DND-41 (cell line): ENCODE results near the gene MRAP2.

Experiments
- ATAC-seq: fragments of 200-7000 bp; cut with Tn5 transposase; 3 replicates; pipeline ENCODE4 v1.9.1; 2021; ENCODE audit warnings: low read depth; ENCODE audit not compliant: insufficient read depth
- DNase-seq: peaks from one replicate; pipeline ENCODE4 v3.0.0-alpha.2; 2020
- H2AFZ ChIP-seq: 2 replicates; pipeline ENCODE4 v1.6.0; 2012; ENCODE audit warnings: low read depth, low read length
- H3K27ac ChIP-seq: 2 replicates; pipeline ENCODE4 v1.5.1; 2012; ENCODE audit warnings: low read length, inconsistent platforms
- H3K27me3 ChIP-seq: fragments of 200-600 bp; sonication (generic); 2 replicates; pipeline ENCODE4 v1.6.0; 2012; ENCODE audit warnings: low read length, mild to moderate bottlenecking, inconsistent platforms; ENCODE audit not compliant: insufficient read depth, poor library complexity
- H3K36me3 ChIP-seq: 2 replicates; pipeline ENCODE4 v1.5.1; 2012; ENCODE audit warnings: low read length, inconsistent platforms; ENCODE audit not compliant: insufficient read depth
- H3K4me1 ChIP-seq: 2 replicates; pipeline ENCODE4 v1.5.1; 2012; ENCODE audit warnings: mild to moderate bottlenecking, low read length; ENCODE audit not compliant: insufficient read depth
- H3K4me2 ChIP-seq: 2 replicates; pipeline ENCODE4 v1.6.0; 2012; ENCODE audit warnings: mild to moderate bottlenecking, moderate library complexity, low read length, inconsistent platforms; ENCODE audit not compliant: insufficient read depth
- H3K4me3 ChIP-seq, 2 experiments: fragments of 200-600 bp in 1 of 2; shearing (Covaris generic) in 1 of 2; 2 replicates each; pipeline ENCODE4 v1.5.1; 2012 to 2016; ENCODE audit warnings: inconsistent platforms in 2 of 2, low read length in 2 of 2, mild to moderate bottlenecking in 2 of 2, low read depth in 1 of 2, moderate library complexity in 1 of 2
- H3K79me2 ChIP-seq: 2 replicates; pipeline ENCODE4 v1.6.0; 2012; ENCODE audit warnings: low read length, inconsistent platforms; ENCODE audit not compliant: insufficient read depth
- H3K9ac ChIP-seq: 2 replicates; pipeline ENCODE4 v1.6.0; 2012; ENCODE audit warnings: low read depth, mild to moderate bottlenecking, inconsistent platforms, low read length, moderate library complexity
- H3K9me3 ChIP-seq: 2 replicates; pipeline ENCODE4 v1.5.1; 2012; ENCODE audit warnings: low read length, moderate library complexity, mild to moderate bottlenecking, inconsistent platforms; ENCODE audit not compliant: insufficient read depth, severe bottlenecking
- H4K20me1 ChIP-seq: 2 replicates; pipeline ENCODE4 v1.6.0; 2012; ENCODE audit warnings: low read length; ENCODE audit not compliant: insufficient read depth
- EZH2 ChIP-seq: IDR thresholded peaks from 3 replicates; pipeline ENCODE4 v1.6.1; 2012; ENCODE audit warnings: borderline replicate concordance, low read depth, mild to moderate bottlenecking, moderate library complexity, low read length, inconsistent platforms; ENCODE audit not compliant: severe bottlenecking
- TF ChIP-seq, protein P1 (sequence below): IDR thresholded peaks from 2 replicates; pipeline ENCODE4 v1.5.1; 2012; ENCODE audit warnings: borderline replicate concordance, low read length, moderate library complexity, mild to moderate bottlenecking; ENCODE audit not compliant: poor library complexity, severe bottlenecking; ENCODE audit errors: extremely low read depth

The MRAP2 gene

DNA sequence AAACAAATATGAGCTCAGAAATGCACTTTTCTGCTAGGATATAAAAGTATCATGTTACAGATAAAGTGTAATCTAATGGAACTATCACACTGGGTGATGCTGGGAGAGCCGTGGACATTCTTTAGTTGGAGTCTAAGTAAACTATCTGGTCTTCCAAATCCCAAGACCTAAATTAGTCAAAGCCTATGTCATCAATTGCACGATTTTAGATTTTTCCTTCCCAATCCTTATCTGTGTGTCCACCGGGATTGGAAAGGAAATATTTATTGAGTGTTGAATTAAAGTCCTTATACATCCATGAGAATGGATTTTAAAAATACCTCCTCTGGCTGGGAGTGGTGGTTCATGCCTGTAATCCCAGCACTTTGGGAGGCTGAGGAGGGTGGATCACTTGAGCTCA, 19.6 kb upstream of the MRAP2 start:
- H3K4me2 ChIP-seq = no peak overlapping the region
- H2AFZ ChIP-seq = no peak overlapping the region
- H3K9me3 ChIP-seq = no peaks in the 10 kb centered on the region
- no peaks in the 10 kb centered on the region for H3K36me3 ChIP-seq
- no peaks in the 10 kb centered on the region for H4K20me1 ChIP-seq
- no peak overlapping the region for H3K9ac ChIP-seq
- no peak overlapping the region for H3K4me3 ChIP-seq
- ATAC-seq = no peak
- no peak overlapping the region for H3K27ac ChIP-seq
- H3K79me2 ChIP-seq = no peaks in the 10 kb centered on the region
- no peak for TF ChIP-seq EZH2
- TF ChIP-seq, protein P1, sequence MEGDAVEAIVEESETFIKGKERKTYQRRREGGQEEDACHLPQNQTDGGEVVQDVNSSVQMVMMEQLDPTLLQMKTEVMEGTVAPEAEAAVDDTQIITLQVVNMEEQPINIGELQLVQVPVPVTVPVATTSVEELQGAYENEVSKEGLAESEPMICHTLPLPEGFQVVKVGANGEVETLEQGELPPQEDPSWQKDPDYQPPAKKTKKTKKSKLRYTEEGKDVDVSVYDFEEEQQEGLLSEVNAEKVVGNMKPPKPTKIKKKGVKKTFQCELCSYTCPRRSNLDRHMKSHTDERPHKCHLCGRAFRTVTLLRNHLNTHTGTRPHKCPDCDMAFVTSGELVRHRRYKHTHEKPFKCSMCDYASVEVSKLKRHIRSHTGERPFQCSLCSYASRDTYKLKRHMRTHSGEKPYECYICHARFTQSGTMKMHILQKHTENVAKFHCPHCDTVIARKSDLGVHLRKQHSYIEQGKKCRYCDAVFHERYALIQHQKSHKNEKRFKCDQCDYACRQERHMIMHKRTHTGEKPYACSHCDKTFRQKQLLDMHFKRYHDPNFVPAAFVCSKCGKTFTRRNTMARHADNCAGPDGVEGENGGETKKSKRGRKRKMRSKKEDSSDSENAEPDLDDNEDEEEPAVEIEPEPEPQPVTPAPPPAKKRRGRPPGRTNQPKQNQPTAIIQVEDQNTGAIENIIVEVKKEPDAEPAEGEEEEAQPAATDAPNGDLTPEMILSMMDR = no peak
- no peak for DNase-seq
- no peaks in the 10 kb centered on the region for H3K4me1 ChIP-seq
- no peaks in the 10 kb centered on the region for H3K27me3 ChIP-seq

DNA sequence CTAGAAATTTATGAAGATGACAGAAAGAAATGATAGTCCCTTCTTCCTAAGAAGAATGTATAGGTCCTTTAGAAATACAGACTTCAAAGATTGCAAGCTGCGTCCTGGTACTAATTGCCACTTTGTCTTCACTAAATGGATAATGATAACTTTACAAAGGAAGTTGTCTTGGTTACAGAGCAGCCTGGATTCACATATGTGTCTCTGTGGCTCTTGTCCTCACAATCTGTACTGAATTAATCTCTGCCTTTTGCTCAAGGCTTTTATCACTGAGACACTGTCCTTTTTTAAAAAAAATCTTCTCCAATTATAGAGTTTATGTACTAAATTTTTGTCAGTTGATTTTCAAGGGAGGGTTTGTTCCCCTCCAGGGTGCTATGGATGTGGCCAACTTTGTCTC, 17.5 kb upstream of the MRAP2 start:
- TF ChIP-seq, protein P1 = no peak
- H3K9ac ChIP-seq = no peak overlapping the region
- H4K20me1 ChIP-seq = no peaks in the 10 kb centered on the region
- no peaks in the 10 kb centered on the region for H3K36me3 ChIP-seq
- H2AFZ ChIP-seq = no peak overlapping the region
- H3K27me3 ChIP-seq = no peaks in the 10 kb centered on the region
- DNase-seq (no peak), ATAC-seq (no peak)
- H3K4me2 ChIP-seq = no peak overlapping the region
- H3K27ac ChIP-seq = no peak overlapping the region
- no peaks in the 10 kb centered on the region for H3K79me2 ChIP-seq
- no peak overlapping the region for H3K4me3 ChIP-seq
- no peaks in the 10 kb centered on the region for H3K9me3 ChIP-seq
- no peaks in the 10 kb centered on the region for H3K4me1 ChIP-seq

DNA sequence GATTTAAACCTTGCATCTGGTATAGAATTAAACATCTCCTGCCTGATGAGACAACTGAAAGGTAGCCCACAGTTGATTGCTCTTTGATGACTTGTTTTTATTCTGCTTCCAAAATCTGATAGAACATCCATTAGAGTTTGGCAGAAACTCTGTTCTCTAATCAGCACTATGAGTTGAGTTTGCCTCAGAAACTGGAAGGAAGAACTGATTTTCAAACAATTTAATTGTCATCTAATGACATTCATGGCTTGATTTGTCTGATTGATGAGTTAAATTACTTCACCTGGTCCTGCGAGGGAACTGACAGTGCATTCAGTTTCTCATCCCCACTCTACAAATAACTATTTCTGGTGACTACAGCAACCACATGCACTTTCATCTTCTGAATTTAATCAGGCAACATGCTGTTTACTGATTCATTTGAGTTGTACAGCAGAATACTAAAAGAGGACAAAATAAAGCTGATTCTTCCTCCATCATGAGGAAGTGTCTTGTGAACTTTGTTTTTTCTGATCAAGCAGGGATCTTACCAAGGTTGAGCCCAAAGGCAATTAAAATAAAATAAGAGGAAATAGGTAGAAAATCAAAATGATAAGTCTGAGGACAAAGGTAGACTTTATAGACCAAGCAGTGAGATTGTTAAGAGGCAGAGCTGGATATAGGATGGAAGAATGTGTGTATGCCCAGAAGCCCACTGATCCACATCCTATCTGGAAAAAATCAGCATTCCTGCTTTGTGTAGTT, 15.7 kb upstream of the MRAP2 start:
- no peaks in the 10 kb centered on the region for H3K9me3 ChIP-seq
- H3K27me3 ChIP-seq = no peaks in the 10 kb centered on the region
- H3K9ac ChIP-seq = no peak overlapping the region
- no peak overlapping the region for H3K27ac ChIP-seq
- DNase-seq (no peak), ATAC-seq (no peak)
- no peak overlapping the region for H3K4me3 ChIP-seq
- H4K20me1 ChIP-seq = no peaks in the 10 kb centered on the region
- H3K36me3 ChIP-seq = no peaks in the 10 kb centered on the region
- no peak for TF ChIP-seq EZH2
- TF ChIP-seq, protein P1 = no peak
- no peak overlapping the region for H2AFZ ChIP-seq
- H3K79me2 ChIP-seq = no peaks in the 10 kb centered on the region
- H3K4me1 ChIP-seq = no peaks in the 10 kb centered on the region
- no peak overlapping the region for H3K4me2 ChIP-seq
